Activated T-cell treated with anti-CD3 and anti-CD28 coated beads, Interleukin-2, amount 50 U/mL, for 24 hours (primary cell): ENCODE data around the gene THSD7A.

Source experiments
- DNase-seq: peaks from one replicate; pipeline ENCODE4 v3.0.0-alpha.2; 2020
- H3K27ac Mint-ChIP-seq: 2 replicates; pipeline ENCODE4 v1.8.0; 2020; ENCODE audit warnings: mild to moderate bottlenecking, mixed read lengths
- H3K27me3 Mint-ChIP-seq: 2 replicates; pipeline ENCODE4 v1.8.0; 2020; ENCODE audit warnings: mixed read lengths
- H3K36me3 Mint-ChIP-seq: 2 replicates; pipeline ENCODE4 v1.8.0; 2020; ENCODE audit warnings: low read depth, mixed read lengths
- H3K4me1 Mint-ChIP-seq: 2 replicates; pipeline ENCODE4 v1.8.0; 2020; ENCODE audit warnings: low read depth, mixed read lengths
- H3K4me3 Mint-ChIP-seq: 2 replicates; pipeline ENCODE4 v1.8.0; 2020; ENCODE audit warnings: mild to moderate bottlenecking, moderate library complexity, mixed read lengths
- H3K9me3 Mint-ChIP-seq: 2 replicates; pipeline ENCODE4 v1.8.0; 2020; ENCODE audit warnings: mixed read lengths

The THSD7A gene

DNA sequence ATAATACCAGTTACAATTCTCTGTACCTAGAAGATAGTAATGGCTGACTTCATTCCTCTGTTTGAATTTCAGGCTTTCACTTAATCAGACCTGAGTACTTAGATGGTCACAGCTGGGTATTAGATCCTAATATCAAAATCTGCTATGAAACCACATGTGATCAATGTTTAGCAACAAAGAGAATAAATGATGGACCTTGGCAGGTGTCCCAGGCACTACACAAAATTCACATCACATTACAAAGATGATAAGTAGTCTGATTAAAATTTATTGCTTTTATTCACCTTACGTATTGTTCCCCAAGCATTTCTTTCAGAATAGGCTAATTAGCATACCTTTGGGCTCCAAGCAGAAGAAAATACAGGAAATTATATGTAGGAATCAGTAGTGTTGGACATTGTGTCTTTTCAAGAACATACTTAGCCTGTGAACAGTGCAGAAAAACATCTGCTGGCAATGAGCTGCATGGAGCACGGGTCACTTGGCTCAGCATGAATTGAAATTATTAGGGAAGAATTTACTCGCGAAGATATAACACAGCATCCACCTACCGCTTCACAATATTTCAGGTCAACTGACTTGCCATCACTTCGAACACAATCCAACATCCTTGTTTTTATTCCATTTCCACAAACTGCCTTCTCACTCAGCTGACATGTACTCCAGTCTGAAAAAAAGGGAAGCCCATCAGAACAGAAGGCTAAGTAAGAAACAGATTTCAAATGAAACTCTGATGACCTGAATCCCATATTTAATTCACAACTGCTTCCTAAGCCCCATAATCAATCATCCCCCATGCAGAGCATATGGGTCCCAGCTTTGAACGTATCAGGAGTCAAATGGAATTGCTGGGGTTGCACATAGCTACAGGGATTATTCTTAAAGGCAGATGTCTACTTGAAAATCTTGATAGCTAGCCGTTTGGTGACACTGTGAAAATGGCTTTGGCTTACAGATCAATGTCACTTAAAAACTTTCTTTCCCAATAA is 421.0 kb downstream of the THSD7A start:
- H3K36me3 Mint-ChIP-seq: no peaks in the 10 kb centered on the region
- no peaks in the 10 kb centered on the region for H3K27me3 Mint-ChIP-seq
- no peak for DNase-seq
- H3K9me3 Mint-ChIP-seq: no peaks in the 10 kb centered on the region
- no peak overlapping the region for H3K27ac Mint-ChIP-seq
- no peak overlapping the region for H3K4me3 Mint-ChIP-seq
- no peaks in the 10 kb centered on the region for H3K4me1 Mint-ChIP-seq

- H3K4me1 Mint-ChIP-seq: no peaks in the 10 kb centered on the region
- no peak overlapping the region for H3K4me3 Mint-ChIP-seq
- H3K27ac Mint-ChIP-seq: no peak overlapping the region
- H3K9me3 Mint-ChIP-seq: no peaks in the 10 kb centered on the region
- H3K36me3 Mint-ChIP-seq: no peaks in the 10 kb centered on the region
- no peak for DNase-seq
- H3K27me3 Mint-ChIP-seq: no peaks in the 10 kb centered on the region
These were observed 427.6 kb downstream of the THSD7A start for GRCh38 chr7:11404355-11404754.

DNA sequence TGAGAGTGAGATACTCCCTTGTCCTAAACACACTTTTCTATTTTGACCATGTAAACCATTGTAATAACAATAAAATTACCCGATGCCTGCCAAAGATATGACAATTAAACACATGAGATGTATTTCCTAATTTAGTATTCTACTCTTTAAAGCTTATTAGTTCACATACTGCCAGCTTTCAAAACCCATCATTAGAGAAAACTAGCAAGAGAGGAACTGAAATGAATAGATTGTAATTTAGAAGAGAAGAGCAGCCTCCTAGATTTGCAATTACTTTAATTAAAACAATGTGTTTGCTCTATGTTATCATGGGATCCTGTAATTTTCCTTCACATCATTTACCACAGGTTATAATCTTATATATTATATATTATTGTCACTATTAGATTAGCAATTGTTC is 428.2 kb downstream of the THSD7A start:
- DNase-seq: no peak
- no peak overlapping the region for H3K4me3 Mint-ChIP-seq
- no peaks in the 10 kb centered on the region for H3K27me3 Mint-ChIP-seq
- H3K4me1 Mint-ChIP-seq: no peaks in the 10 kb centered on the region
- H3K36me3 Mint-ChIP-seq: no peaks in the 10 kb centered on the region
- no peak overlapping the region for H3K27ac Mint-ChIP-seq
- peaks cover 1% of the 10 kb centered on the region for H3K9me3 Mint-ChIP-seq

DNA sequence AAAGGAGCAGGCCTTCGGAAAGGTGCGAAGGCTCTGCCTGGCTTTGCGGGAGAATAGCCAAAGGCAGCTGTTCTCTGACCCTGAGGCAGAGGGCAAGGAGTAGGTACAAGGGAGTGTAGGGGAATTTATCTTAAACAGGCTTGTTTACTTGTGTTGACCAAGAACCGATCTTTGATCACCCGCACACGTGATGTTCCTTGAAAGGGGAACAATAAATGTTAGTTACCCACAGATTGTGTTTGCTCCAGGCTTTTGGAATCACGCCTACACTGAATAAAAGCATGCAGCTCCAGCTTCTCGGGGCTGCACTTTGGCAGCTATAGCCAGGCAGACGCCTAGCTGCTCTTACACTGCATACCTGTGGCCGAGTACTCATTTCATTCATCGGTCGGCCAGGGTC is 437.6 kb downstream of the THSD7A start:
- Mint-ChIP-seq H3K27ac (no peak overlapping the region), H3K9me3 (peaks cover 9% of the 10 kb centered on the region), H3K27me3 (peaks cover 3% of the 10 kb centered on the region), H3K4me3 (no peak overlapping the region), H3K36me3 (no peaks in the 10 kb centered on the region), H3K4me1 (no peaks in the 10 kb centered on the region)
- no peak for DNase-seq

- Mint-ChIP-seq H3K27ac (no peak overlapping the region), H3K4me1 (no peaks in the 10 kb centered on the region), H3K4me3 (no peak overlapping the region), H3K36me3 (no peaks in the 10 kb centered on the region), H3K27me3 (no peaks in the 10 kb centered on the region), H3K9me3 (no peaks in the 10 kb centered on the region)
- DNase-seq: no peak
These were observed 452.4 kb downstream of the THSD7A start for GRCh38 chr7:11379641-11380040.

DNA sequence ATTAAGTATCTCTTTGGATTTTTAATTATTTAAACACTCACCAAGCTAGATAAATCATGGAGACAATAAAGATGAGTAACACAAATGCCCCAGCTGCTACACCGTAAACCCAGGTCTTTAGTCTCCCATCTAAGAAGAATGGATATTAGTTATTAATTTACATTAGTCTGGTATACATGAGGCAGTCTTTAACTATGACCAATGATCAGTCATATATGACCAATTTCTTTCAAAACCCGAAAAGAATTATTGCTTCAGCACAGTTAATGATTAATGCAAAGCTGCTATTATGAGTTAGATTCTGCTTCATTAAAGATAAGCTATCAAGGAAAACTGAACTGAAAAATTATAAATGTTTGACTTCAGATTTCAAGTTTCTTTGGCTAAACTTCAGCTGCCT is 455.5 kb downstream of the THSD7A start:
- H3K9me3 Mint-ChIP-seq: no peaks in the 10 kb centered on the region
- H3K36me3 Mint-ChIP-seq: no peaks in the 10 kb centered on the region
- DNase-seq: no peak
- H3K4me1 Mint-ChIP-seq: no peaks in the 10 kb centered on the region
- H3K4me3 Mint-ChIP-seq: no peak overlapping the region
- no peak overlapping the region for H3K27ac Mint-ChIP-seq
- H3K27me3 Mint-ChIP-seq: no peaks in the 10 kb centered on the region

- no peak overlapping the region for H3K4me3 Mint-ChIP-seq
- H3K27me3 Mint-ChIP-seq: no peaks in the 10 kb centered on the region
- H3K4me1 Mint-ChIP-seq: no peaks in the 10 kb centered on the region
- H3K36me3 Mint-ChIP-seq: no peaks in the 10 kb centered on the region
- no peak for DNase-seq
- H3K9me3 Mint-ChIP-seq: no peaks in the 10 kb centered on the region
- no peak overlapping the region for H3K27ac Mint-ChIP-seq
These were observed 457.4 kb downstream of the THSD7A start for GRCh38 chr7:11374629-11375028.

- no peak for DNase-seq
- Mint-ChIP-seq H3K9me3 (no peaks in the 10 kb centered on the region), H3K4me1 (no peaks in the 10 kb centered on the region), H3K4me3 (no peak overlapping the region), H3K27me3 (no peaks in the 10 kb centered on the region), H3K27ac (no peak overlapping the region), H3K36me3 (no peaks in the 10 kb centered on the region)
These were observed 458.4 kb downstream of the THSD7A start for GRCh38 chr7:11373546-11374142.

DNA sequence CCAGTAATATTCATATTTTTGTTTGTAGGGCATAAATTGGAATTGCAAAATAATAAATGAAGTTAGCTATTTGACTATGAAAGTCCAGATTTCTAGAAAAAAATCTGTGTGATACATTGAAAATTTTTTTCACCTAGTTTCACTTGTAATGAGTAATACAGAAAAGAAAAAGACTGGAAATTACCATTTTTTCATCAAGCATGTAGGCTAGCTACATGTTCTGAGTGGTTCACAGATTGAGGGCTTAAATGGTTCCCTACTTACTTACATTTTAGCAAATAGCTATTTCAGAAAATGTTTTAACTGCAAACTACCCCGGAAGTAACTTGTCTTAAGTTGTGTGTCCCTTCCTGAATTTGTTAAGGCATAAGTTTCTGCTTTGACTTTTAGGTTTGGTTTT is 462.3 kb downstream of the THSD7A start:
- no peaks in the 10 kb centered on the region for H3K9me3 Mint-ChIP-seq
- H3K36me3 Mint-ChIP-seq: no peaks in the 10 kb centered on the region
- no peaks in the 10 kb centered on the region for H3K27me3 Mint-ChIP-seq
- no peak overlapping the region for H3K27ac Mint-ChIP-seq
- H3K4me1 Mint-ChIP-seq: no peaks in the 10 kb centered on the region
- DNase-seq: no peak
- no peak overlapping the region for H3K4me3 Mint-ChIP-seq

DNA sequence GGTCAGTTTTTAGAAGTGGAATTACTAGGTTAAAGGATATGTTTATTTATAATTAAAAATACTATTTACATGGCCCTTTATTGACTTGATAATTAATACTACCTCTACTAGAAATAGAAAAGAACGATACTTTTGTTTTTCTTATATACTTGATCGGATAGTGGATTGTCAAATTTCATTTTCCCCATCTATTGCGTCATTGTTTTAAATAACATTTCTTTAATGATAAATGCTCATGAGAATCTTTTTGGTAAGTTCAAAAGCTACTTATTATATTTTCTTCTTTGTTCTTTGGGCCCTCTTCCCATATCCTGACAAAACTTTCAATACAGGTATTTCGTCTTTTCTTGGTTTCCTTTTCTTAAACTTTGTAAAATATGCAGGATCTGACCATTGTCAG is 465.9 kb downstream of the THSD7A start:
- no peaks in the 10 kb centered on the region for H3K4me1 Mint-ChIP-seq
- no peaks in the 10 kb centered on the region for H3K36me3 Mint-ChIP-seq
- H3K9me3 Mint-ChIP-seq: no peaks in the 10 kb centered on the region
- no peak overlapping the region for H3K27ac Mint-ChIP-seq
- no peak for DNase-seq
- H3K4me3 Mint-ChIP-seq: no peak overlapping the region
- no peaks in the 10 kb centered on the region for H3K27me3 Mint-ChIP-seq

DNA sequence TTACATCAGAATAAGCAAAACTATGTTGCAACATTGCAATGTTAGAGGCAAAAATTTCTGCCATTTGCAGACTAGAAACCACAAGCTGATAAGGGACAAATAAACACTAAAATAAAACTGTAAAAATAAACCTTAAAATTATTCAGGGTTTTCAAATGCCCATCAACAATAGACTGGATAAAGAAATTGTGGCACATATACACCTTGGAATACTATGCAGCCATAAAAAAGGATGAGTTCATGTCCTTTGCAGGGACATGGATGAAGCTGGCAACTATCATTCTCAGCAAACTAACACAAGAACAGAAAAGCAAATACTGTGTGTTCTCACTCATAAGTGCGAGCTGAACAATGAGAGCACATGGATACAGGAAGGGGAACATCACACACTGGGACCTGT is 473.4 kb downstream of the THSD7A start:
- Mint-ChIP-seq H3K4me3 (no peak overlapping the region), H3K9me3 (no peaks in the 10 kb centered on the region), H3K27ac (no peak overlapping the region), H3K36me3 (no peaks in the 10 kb centered on the region), H3K27me3 (no peaks in the 10 kb centered on the region), H3K4me1 (no peaks in the 10 kb centered on the region)
- DNase-seq: no peak

GRCh38 chr7:11355399-11356005 is 476.5 kb downstream of the THSD7A start:
- Mint-ChIP-seq H3K9me3 (no peaks in the 10 kb centered on the region), H3K4me1 (no peaks in the 10 kb centered on the region), H3K36me3 (no peaks in the 10 kb centered on the region), H3K4me3 (no peak overlapping the region), H3K27me3 (peaks cover 12% of the 10 kb centered on the region), H3K27ac (no peak overlapping the region)
- DNase-seq: no peak

DNA sequence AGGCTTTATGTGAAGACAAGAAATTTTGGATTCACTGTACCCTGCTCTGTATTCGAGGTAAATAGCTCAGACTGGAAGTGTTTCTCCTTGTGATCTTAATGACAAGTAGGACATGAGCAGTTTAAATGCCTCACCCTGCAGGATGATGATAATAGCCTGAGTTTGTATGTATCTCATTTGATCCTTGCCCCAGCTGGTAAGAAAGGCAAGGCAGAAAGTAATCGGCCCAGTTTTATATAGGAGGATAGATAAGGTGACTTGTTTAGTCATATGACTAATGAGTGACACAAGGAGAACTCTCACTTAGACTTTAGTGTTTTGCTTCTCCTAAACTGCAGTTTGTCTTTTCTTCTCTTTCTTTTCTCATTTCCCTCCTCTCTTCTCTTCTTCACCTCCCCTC is 485.7 kb downstream of the THSD7A start:
- no peak overlapping the region for H3K27ac Mint-ChIP-seq
- peaks cover 28% of the 10 kb centered on the region for H3K27me3 Mint-ChIP-seq
- DNase-seq: no peak
- peaks cover 4% of the 10 kb centered on the region for H3K4me1 Mint-ChIP-seq
- H3K4me3 Mint-ChIP-seq: no peak overlapping the region
- H3K36me3 Mint-ChIP-seq: no peaks in the 10 kb centered on the region
- H3K9me3 Mint-ChIP-seq: no peaks in the 10 kb centered on the region

DNA sequence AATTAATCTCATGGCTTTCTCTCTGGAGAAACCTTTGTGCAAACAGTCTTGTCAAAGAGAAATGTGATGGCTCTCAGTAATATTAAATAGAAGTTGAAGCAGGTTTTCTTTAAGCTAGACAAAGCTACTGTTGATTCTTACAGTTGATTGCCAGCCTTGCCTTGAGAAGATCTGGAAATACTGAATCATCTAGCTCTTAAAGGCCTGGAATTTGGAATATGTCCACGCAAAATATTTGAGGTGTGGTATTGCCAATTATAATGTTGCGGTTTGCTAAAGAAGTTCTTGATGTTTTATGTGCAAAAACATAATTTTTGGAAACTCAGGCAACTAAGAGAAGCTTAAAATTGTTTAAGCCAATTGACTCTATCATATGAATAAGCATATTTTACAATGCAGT is 486.4 kb downstream of the THSD7A start:
- no peak for DNase-seq
- Mint-ChIP-seq H3K4me3 (no peak overlapping the region), H3K27me3 (peaks cover 25% of the 10 kb centered on the region), H3K4me1 (peaks cover 4% of the 10 kb centered on the region), H3K9me3 (no peaks in the 10 kb centered on the region), H3K27ac (no peak overlapping the region), H3K36me3 (no peaks in the 10 kb centered on the region)

DNA sequence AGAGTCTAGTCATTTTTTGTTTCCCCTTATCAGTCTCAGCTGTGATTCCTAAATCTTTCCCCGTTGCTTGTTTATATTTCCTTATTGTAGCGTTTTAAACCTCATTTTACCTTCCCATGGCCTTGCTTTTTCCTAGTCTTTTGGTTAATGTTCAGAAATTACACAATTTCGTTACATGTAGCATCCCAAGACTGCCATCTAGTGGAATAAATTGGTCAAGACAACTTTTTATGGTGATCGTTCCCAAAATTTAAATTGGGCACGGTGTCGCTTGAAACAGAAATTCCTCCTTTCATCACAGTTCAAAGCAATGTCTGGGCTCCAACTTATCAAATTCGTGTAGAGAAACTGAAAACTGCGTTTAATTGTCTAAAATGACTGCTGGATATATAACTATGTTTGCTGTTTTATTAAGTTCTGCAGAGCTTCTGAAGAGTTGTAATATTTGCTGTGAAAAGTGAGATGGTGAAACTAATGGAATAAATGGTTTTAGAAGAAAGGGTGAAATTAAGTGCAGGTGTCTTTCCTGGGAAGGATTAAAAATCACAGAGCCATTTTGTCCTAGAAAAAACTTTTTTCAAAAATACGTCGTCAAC is 488.1 kb downstream of the THSD7A start:
- peaks cover 4% of the 10 kb centered on the region for H3K4me1 Mint-ChIP-seq
- no peak for DNase-seq
- H3K27ac Mint-ChIP-seq: no peak overlapping the region
- peaks cover 20% of the 10 kb centered on the region for H3K27me3 Mint-ChIP-seq
- no peaks in the 10 kb centered on the region for H3K36me3 Mint-ChIP-seq
- no peaks in the 10 kb centered on the region for H3K9me3 Mint-ChIP-seq
- no peak overlapping the region for H3K4me3 Mint-ChIP-seq
